ENCODE measurements around the gene GJC1.

GJC1 gene

DNA sequence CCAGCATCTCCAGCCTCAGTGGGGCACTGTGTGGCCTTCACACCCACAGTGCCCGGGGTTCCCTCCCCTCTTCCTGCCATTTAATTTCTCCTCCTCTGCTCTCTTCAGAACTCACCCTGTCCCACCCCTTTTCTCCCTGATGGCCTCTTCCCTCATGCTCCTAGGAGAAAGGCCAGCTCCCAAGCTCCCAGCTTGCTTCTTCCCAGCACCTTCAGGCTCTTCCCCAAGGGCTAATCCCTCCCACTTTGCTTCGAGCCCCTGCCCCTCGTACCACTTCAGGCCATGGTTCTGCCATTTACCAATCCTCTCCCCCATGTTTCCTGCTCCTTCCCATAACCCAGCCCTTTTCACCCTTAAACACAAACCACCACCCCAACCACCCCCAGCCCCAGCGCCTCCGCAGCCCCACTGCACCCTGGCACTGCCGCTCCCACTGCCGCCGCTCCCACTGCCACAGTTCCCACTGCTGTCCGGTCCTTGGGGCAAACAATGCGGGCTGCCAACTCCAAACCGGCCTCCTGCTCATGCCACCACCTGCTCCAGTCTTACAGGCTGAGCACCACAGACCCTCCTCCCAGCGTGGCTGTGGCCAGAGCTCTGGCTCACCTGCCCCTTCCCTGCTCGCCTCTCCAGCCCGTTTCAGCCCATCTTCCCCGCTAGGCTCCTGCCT, 42.7 kb downstream of the GJC1 start:
- no peak for DNase-seq
- no peak overlapping the region for H3K18ac ChIP-seq (ENCODE audit: low read depth in 1 of 2, low read length in 2 of 2)
- H2BK15ac ChIP-seq (ENCODE audit: low read depth, poor library complexity, severe bottlenecking), result no peak overlapping the region
- peaks cover 0 to 9% of the 10 kb centered on the region in 2 experiments for H3K27me3 ChIP-seq (ENCODE audit: control insufficient read depth in 1 of 2, insufficient read depth in 1 of 2, low read length in 2 of 2)
- no peak overlapping the region for H2BK12ac ChIP-seq (ENCODE audit: low read length in 2 of 2)
- no peak overlapping the region for H4K8ac ChIP-seq (ENCODE audit: low read length)
- H3K4ac ChIP-seq (ENCODE audit: low read depth in 1 of 2, low read length in 2 of 2), result no peak overlapping the region
- WGBS, result 91% methylated on average over 15 of the region's 15 CpGs
- H3K27ac ChIP-seq (ENCODE audit: low read length, poor library complexity, severe bottlenecking), result no peak overlapping the region
- no peak overlapping the region for H2AFZ ChIP-seq (ENCODE audit: low read depth, low read length)
- H3K4me1 ChIP-seq (ENCODE audit: control insufficient read depth, insufficient read depth, low read depth, low read length), result peaks cover under 1% of the 10 kb centered on the region
- H2AK5ac ChIP-seq (ENCODE audit: low read length, severe bottlenecking), result no peak overlapping the region
- H3K79me1 ChIP-seq (replicated peaks; ENCODE audit: low read length, poor library complexity, severe bottlenecking), result no peaks in the 10 kb centered on the region
- H3K14ac ChIP-seq (ENCODE audit: low read length in 2 of 2), result no peak overlapping the region
- no peaks in the 10 kb centered on the region for H3K9me3 ChIP-seq (ENCODE audit: control insufficient read depth, low read length)
- no peak overlapping the region for H3K23ac ChIP-seq (ENCODE audit: low read length in 2 of 2)
- no peaks in the 10 kb centered on the region for H3K36me3 ChIP-seq (ENCODE audit: control insufficient read depth in 1 of 2, insufficient read depth in 2 of 2, low read depth in 1 of 2, low read length in 2 of 2)
- no peak overlapping the region for H3K4me2 ChIP-seq (ENCODE audit: low read length, poor library complexity, severe bottlenecking)
- H4K91ac ChIP-seq (ENCODE audit: low read length), result no peak overlapping the region
- H2BK5ac ChIP-seq (ENCODE audit: low read depth, low read length, poor library complexity, severe bottlenecking), result no peak overlapping the region
- no peak overlapping the region for H3K9ac ChIP-seq (ENCODE audit: low read length)
- H2BK120ac ChIP-seq (ENCODE audit: low read depth, low read length), result no peak overlapping the region
- H3K4me3 ChIP-seq (ENCODE audit: insufficient read depth in 1 of 2, low read depth in 1 of 2, low read length in 2 of 2), result no peak overlapping the region

DNA sequence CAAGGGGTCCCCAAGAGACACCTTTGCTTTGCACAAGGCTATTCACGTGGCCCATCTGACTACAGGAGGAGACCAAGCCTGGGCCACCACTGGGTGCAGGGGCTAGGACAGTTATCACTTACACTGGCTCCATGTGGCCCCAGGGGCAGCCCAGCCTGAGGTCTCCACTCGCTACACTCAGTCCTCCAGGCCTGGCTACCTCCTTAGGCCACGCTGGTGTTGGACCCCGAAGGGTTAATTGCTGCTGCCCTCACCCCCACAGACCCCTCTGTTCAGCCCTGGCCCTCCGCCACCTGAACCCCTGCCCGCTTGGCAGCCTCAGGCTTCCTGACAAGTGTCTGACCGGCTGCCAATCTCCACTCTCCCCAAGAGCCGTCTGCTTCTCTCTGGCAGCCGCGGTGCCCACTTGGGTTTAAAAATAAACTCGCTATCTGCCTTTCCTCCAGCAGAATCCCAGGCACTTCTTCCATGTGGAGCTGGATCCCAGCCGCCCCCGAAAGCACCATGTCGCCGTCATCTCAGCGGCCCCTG, 43.5 kb downstream of the GJC1 start:
- Histone ChIP-seq H3K4me1 (ENCODE audit: control insufficient read depth, insufficient read depth, low read depth, low read length) (no peaks in the 10 kb centered on the region), H2AK5ac (ENCODE audit: low read length, severe bottlenecking) (no peak overlapping the region), H2BK15ac (ENCODE audit: low read depth, poor library complexity, severe bottlenecking) (no peak overlapping the region), H4K91ac (ENCODE audit: low read length) (no peak overlapping the region), H2BK12ac (ENCODE audit: low read length in 2 of 2) (no peak overlapping the region), H3K9me3 (ENCODE audit: control insufficient read depth, low read length) (no peaks in the 10 kb centered on the region), H3K4me3 (ENCODE audit: insufficient read depth in 1 of 2, low read depth in 1 of 2, low read length in 2 of 2) (peak overlapping the region in 1 of 2 experiments; percentile 15), H3K36me3 (ENCODE audit: control insufficient read depth in 1 of 2, insufficient read depth in 2 of 2, low read depth in 1 of 2, low read length in 2 of 2) (no peaks in the 10 kb centered on the region), H2AFZ (ENCODE audit: low read depth, low read length) (no peak overlapping the region), H3K27ac (ENCODE audit: low read length, poor library complexity, severe bottlenecking) (no peak overlapping the region), H3K23ac (ENCODE audit: low read length in 2 of 2) (no peak overlapping the region), H4K8ac (ENCODE audit: low read length) (no peak overlapping the region), H3K4ac (ENCODE audit: low read depth in 1 of 2, low read length in 2 of 2) (peak overlapping the region in 1 of 2 experiments; percentile 38), H2BK5ac (ENCODE audit: low read depth, low read length, poor library complexity, severe bottlenecking) (no peak overlapping the region), H3K18ac (ENCODE audit: low read depth in 1 of 2, low read length in 2 of 2) (no peak overlapping the region), H3K79me1 (replicated peaks; ENCODE audit: low read length, poor library complexity, severe bottlenecking) (no peaks in the 10 kb centered on the region), H3K14ac (ENCODE audit: low read length in 2 of 2) (no peak overlapping the region), H3K4me2 (ENCODE audit: low read length, poor library complexity, severe bottlenecking) (no peak overlapping the region), H3K9ac (ENCODE audit: low read length) (no peak overlapping the region), H2BK120ac (ENCODE audit: low read depth, low read length) (no peak overlapping the region), H3K27me3 (ENCODE audit: control insufficient read depth in 1 of 2, insufficient read depth in 1 of 2, low read length in 2 of 2) (peaks cover 0 to 9% of the 10 kb centered on the region in 2 experiments)
- no peak for DNase-seq
- 89% methylated on average over 16 of the region's 16 CpGs for WGBS

DNA sequence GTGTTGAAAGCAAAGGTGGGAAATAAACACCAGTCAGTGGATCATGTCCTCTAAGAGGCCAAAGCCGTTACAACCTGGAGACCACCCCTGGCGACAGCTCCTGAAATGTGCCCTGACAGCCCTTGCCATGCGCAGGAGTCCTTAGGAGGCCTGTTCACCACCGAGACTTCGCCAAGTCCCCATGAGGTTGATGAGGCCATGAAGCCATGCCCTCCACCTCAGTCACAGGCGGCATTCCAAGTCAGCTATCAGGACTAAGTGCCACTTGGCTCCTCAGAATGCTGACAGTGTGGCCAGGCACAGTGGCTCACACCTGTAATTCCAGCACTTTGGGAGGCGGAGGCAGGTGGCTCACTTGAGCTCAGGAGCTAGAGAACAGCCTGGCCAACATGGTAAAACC, 44.2 kb downstream of the GJC1 start:
- Histone ChIP-seq H3K27me3 (ENCODE audit: control insufficient read depth in 1 of 2, insufficient read depth in 1 of 2, low read length in 2 of 2) (peaks cover 0 to 9% of the 10 kb centered on the region in 2 experiments), H4K8ac (ENCODE audit: low read length) (no peak overlapping the region), H3K27ac (ENCODE audit: low read length, poor library complexity, severe bottlenecking) (no peak overlapping the region), H3K18ac (ENCODE audit: low read depth in 1 of 2, low read length in 2 of 2) (no peak overlapping the region), H3K9ac (ENCODE audit: low read length) (no peak overlapping the region), H3K36me3 (ENCODE audit: control insufficient read depth in 1 of 2, insufficient read depth in 2 of 2, low read depth in 1 of 2, low read length in 2 of 2) (no peaks in the 10 kb centered on the region), H3K9me3 (ENCODE audit: control insufficient read depth, low read length) (no peaks in the 10 kb centered on the region), H3K23ac (ENCODE audit: low read length in 2 of 2) (no peak overlapping the region), H2AK5ac (ENCODE audit: low read length, severe bottlenecking) (no peak overlapping the region), H3K4me2 (ENCODE audit: low read length, poor library complexity, severe bottlenecking) (no peak overlapping the region), H3K14ac (ENCODE audit: low read length in 2 of 2) (peak overlapping the region in 1 of 2 experiments; percentile 9), H2BK12ac (ENCODE audit: low read length in 2 of 2) (no peak overlapping the region), H2BK120ac (ENCODE audit: low read depth, low read length) (no peak overlapping the region), H3K4me1 (ENCODE audit: control insufficient read depth, insufficient read depth, low read depth, low read length) (no peaks in the 10 kb centered on the region), H2BK5ac (ENCODE audit: low read depth, low read length, poor library complexity, severe bottlenecking) (no peak overlapping the region), H2BK15ac (ENCODE audit: low read depth, poor library complexity, severe bottlenecking) (no peak overlapping the region), H2AFZ (ENCODE audit: low read depth, low read length) (no peak overlapping the region), H3K79me1 (replicated peaks; ENCODE audit: low read length, poor library complexity, severe bottlenecking) (no peaks in the 10 kb centered on the region), H4K91ac (ENCODE audit: low read length) (no peak overlapping the region), H3K4me3 (ENCODE audit: insufficient read depth in 1 of 2, low read depth in 1 of 2, low read length in 2 of 2) (no peak overlapping the region), H3K4ac (ENCODE audit: low read depth in 1 of 2, low read length in 2 of 2) (no peak overlapping the region)
- 94% methylated on average over 7 of the region's 7 CpGs for WGBS
- no peak for DNase-seq

DNA sequence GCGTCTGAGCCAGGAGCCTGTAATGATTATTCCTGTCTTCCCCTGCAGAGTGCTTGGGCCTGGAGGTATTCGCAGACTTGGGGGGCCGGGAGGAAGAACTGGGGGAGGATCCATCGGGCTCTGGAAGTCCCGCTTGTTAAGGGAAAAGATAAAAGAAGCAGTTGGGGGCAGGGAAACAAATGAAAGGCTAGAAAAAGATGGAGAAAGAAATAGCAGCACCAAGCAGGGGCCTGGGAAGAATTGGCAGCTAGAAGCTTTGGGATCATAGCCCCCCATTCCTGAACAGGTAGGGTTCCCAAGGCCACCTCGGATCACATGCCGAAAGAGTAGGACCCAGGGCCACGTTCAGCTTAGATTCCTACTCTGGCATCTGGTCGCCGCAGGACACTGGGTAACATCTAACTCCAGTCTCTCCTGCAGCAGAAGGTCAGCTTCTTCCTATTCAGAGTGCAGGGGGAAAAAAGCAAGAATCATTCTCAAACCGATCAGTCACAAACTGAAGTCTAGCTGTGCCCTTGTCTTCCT, 47.7 kb downstream of the GJC1 start:
- Histone ChIP-seq H3K79me1 (replicated peaks; ENCODE audit: low read length, poor library complexity, severe bottlenecking) (no peaks in the 10 kb centered on the region), H3K4me1 (ENCODE audit: control insufficient read depth, insufficient read depth, low read depth, low read length) (peaks cover 15% of the 10 kb centered on the region), H3K14ac (ENCODE audit: low read length in 2 of 2) (no peak overlapping the region), H3K4me2 (ENCODE audit: low read length, poor library complexity, severe bottlenecking) (no peak overlapping the region), H4K8ac (ENCODE audit: low read length) (no peak overlapping the region), H2BK5ac (ENCODE audit: low read depth, low read length, poor library complexity, severe bottlenecking) (no peak overlapping the region), H2AK5ac (ENCODE audit: low read length, severe bottlenecking) (no peak overlapping the region), H3K27me3 (ENCODE audit: control insufficient read depth in 1 of 2, insufficient read depth in 1 of 2, low read length in 2 of 2) (peaks cover 0 to 10% of the 10 kb centered on the region in 2 experiments), H2BK120ac (ENCODE audit: low read depth, low read length) (no peak overlapping the region), H4K91ac (ENCODE audit: low read length) (no peak overlapping the region), H2BK12ac (ENCODE audit: low read length in 2 of 2) (peak overlapping the region in 1 of 2 experiments; percentile 18), H2BK15ac (ENCODE audit: low read depth, poor library complexity, severe bottlenecking) (peak overlapping the region; percentile 26), H3K23ac (ENCODE audit: low read length in 2 of 2) (no peak overlapping the region), H3K9me3 (ENCODE audit: control insufficient read depth, low read length) (no peaks in the 10 kb centered on the region), H3K4ac (ENCODE audit: low read depth in 1 of 2, low read length in 2 of 2) (no peak overlapping the region), H3K9ac (ENCODE audit: low read length) (peak overlapping the region; percentile 43), H3K27ac (ENCODE audit: low read length, poor library complexity, severe bottlenecking) (no peak overlapping the region), H3K18ac (ENCODE audit: low read depth in 1 of 2, low read length in 2 of 2) (no peak overlapping the region), H2AFZ (ENCODE audit: low read depth, low read length) (no peak overlapping the region), H3K4me3 (ENCODE audit: insufficient read depth in 1 of 2, low read depth in 1 of 2, low read length in 2 of 2) (no peak overlapping the region), H3K36me3 (ENCODE audit: control insufficient read depth in 1 of 2, insufficient read depth in 2 of 2, low read depth in 1 of 2, low read length in 2 of 2) (no peaks in the 10 kb centered on the region)
- no peak for DNase-seq
- 61% methylated on average over 11 of the region's 11 CpGs for WGBS
